HepG2 (cell line): ENCODE measurements around the gene POLH. TPM values are rescaled to one million over a fixed set of nuclear protein-coding genes. Genes with fewer than 3 reads are reported as not detected.

Source experiments
- ARID4A ChIP-seq: sonication (generic); formaldehyde crosslinking; IDR thresholded peaks from 2 replicates; pipeline ENCODE4 v1.5.0; 2020; ENCODE audit warnings: mild to moderate bottlenecking, missing genetic modification reagents, borderline replicate concordance
- DNMT3B ChIP-seq: conservative IDR thresholded peaks from 2 replicates; pipeline ENCODE4 v1.6.1; 2016; ENCODE audit warnings: missing biosample characterization, control low read depth
- GATA4 ChIP-seq: sonication (generic); IDR thresholded peaks from 2 replicates; pipeline ENCODE4 v1.6.1; 2016; ENCODE audit warnings: antibody characterized with exemption, low read depth, borderline replicate concordance
- GATAD2A ChIP-seq: IDR thresholded peaks from 2 replicates; pipeline ENCODE4 v1.6.1; 2016
- HINFP ChIP-seq: sonication (generic); formaldehyde crosslinking; IDR thresholded peaks from 2 replicates; pipeline ENCODE4 v1.4.0; 2020; ENCODE audit warnings: low read depth, mild to moderate bottlenecking, missing genetic modification reagents
- MAFK ChIP-seq, 2 experiments: IDR thresholded peaks in 1 of 2; conservative IDR thresholded peaks in 1 of 2; 2 replicates each; pipeline ENCODE4 v1.6.1; 2011; ENCODE audit warnings: improper control_type of control experiment in 2 of 2, low read length in 2 of 2
- NFYC ChIP-seq: IDR thresholded peaks from 2 replicates; pipeline ENCODE4 v1.6.1; 2016; ENCODE audit warnings: missing genetic modification reagents, missing compliant biosample characterization
- NR2F1 ChIP-seq, 2 experiments: fragments of 450-650 bp in 1 of 2; formaldehyde crosslinking in 1 of 2; IDR thresholded peaks; 2 replicates each; pipeline versions ENCODE4 v1.5.0 to v1.6.1; 2016 to 2020; ENCODE audit warnings: mild to moderate bottlenecking in 1 of 2, missing compliant biosample characterization in 1 of 2, missing genetic modification reagents in 1 of 2, moderate library complexity in 1 of 2
- NR2F2 ChIP-seq: IDR thresholded peaks from 2 replicates; pipeline ENCODE4 v1.6.1; 2012; ENCODE audit warnings: low read depth, inconsistent platforms, borderline replicate concordance
- PLRG1 ChIP-seq: fragments of 450-650 bp; conservative IDR thresholded peaks from 2 replicates; pipeline ENCODE4 v1.6.1; 2016
- RAD21 ChIP-seq: fragments of 450-650 bp; formaldehyde crosslinking; IDR thresholded peaks from 2 replicates; pipeline ENCODE4 v1.5.0; 2020; ENCODE audit warnings: mild to moderate bottlenecking
- RBM22 ChIP-seq: fragments of 200-400 bp; formaldehyde crosslinking; optimal IDR thresholded peaks from 2 replicates; pipeline ENCODE3; 2017; ENCODE audit warnings: mild to moderate bottlenecking, low read length, moderate library complexity
- SIN3A ChIP-seq: IDR thresholded peaks from 2 replicates; pipeline ENCODE4 v1.6.1; 2011; ENCODE audit warnings: low read depth, mild to moderate bottlenecking, control low read depth, low read length, borderline replicate concordance
- TARDBP ChIP-seq: sonication (generic); formaldehyde crosslinking; IDR thresholded peaks from 2 replicates; pipeline ENCODE4 v1.8.0; 2022; ENCODE audit warnings: mild to moderate bottlenecking, missing genetic modification reagents
- TBP ChIP-seq: sonication (generic); formaldehyde crosslinking; IDR thresholded peaks from 2 replicates; pipeline ENCODE4 v1.5.0; 2020; ENCODE audit warnings: missing genetic modification reagents
- THAP7 ChIP-seq: sonication (generic); formaldehyde crosslinking; IDR thresholded peaks from 2 replicates; pipeline ENCODE4 v1.8.1; 2023; ENCODE audit warnings: mild to moderate bottlenecking, missing genetic modification reagents
- ZNF501 ChIP-seq: sonication (generic); formaldehyde crosslinking; IDR thresholded peaks from 2 replicates; pipeline ENCODE4 v1.5.1; 2020; ENCODE audit warnings: mild to moderate bottlenecking, moderate library complexity, missing genetic modification reagents
- ZNF570 ChIP-seq: sonication (generic); formaldehyde crosslinking; IDR thresholded peaks from 2 replicates; pipeline ENCODE4 v1.4.0; 2020; ENCODE audit warnings: mild to moderate bottlenecking, missing genetic modification reagents, borderline replicate concordance
- ZNF580 ChIP-seq: IDR thresholded peaks from 2 replicates; pipeline ENCODE4 v1.6.1; 2016; ENCODE audit warnings: low read depth, borderline replicate concordance
- ZNF768 ChIP-seq: sonication (generic); formaldehyde crosslinking; IDR thresholded peaks from 2 replicates; pipeline ENCODE4 v1.4.0; 2020; ENCODE audit warnings: missing genetic modification reagents
- ZNF800 ChIP-seq: sonication (generic); formaldehyde crosslinking; IDR thresholded peaks from 2 replicates; pipeline ENCODE4 v1.4.0; 2020; ENCODE audit warnings: missing genetic modification reagents
- polyA plus RNA-seq, 8 experiments: library from polyadenylated mRNA; depleted of rRNA in 3 of 8; stranded (reverse) in 7 of 8; unstranded in 1 of 8; fragments of >200 nt; fragmentation: Illumina TruSeq in 4 of 8; extraction: Trizol in 4 of 8; gene quantifications; 2 replicates each; pipeline versions ENCODE4 v1.2.1 to v1.2.3, GENCODE V29; 2011 to 2016; ENCODE audit warnings: low read depth in 4 of 8, missing spikeins in 1 of 8, mixed read lengths in 1 of 8; ENCODE audit not compliant: insufficient read depth in 1 of 8
- total RNA-seq, 5 experiments: library from RNA; depleted of rRNA; stranded (reverse); fragments of >200 nt; fragmentation: Illumina TruSeq; extraction: Trizol; gene quantifications; 2 replicates each; pipeline ENCODE4 v1.2.3, GENCODE V29; 2016; ENCODE audit warnings: low read depth in 1 of 5

Gene POLH
- total and polyA plus RNA-seq, 2 of the 13 experiments (the other 11 are each of a cell fraction or from before 2014, with no cell fraction given): 11.6 to 25.0 TPM

- TF ChIP-seq ZNF570 (CRISPR knock-in tag): no peak
- peak; percentile 11; the same call in 1 of the 2 replicates for TF ChIP-seq ZNF768 (CRISPR knock-in tag)
- no peak for TF ChIP-seq NR2F2
- no peak for TF ChIP-seq PLRG1
- peak; percentile 53; the same call in 1 of the 2 replicates for TF ChIP-seq DNMT3B
- peak; percentile 51; the same call in 1 of the 2 replicates for TF ChIP-seq TARDBP (CRISPR knock-in tag)
- no peak for TF ChIP-seq NR2F1 (CRISPR knock-in tag; IDR thresholded peaks at IDR 0.05)
- no peak for TF ChIP-seq HINFP
- TF ChIP-seq NFYC: peak; percentile 78
- TF ChIP-seq TBP (CRISPR knock-in tag): peak; percentile 18; the same call in 1 of the 2 replicates
- TF ChIP-seq RAD21 (CRISPR knock-in tag): 0 out of 2 replicates have a peak, but pooled peaks have one; percentile 15
- TF ChIP-seq ZNF501 (CRISPR knock-in tag): peak; percentile 80; the same call in 1 of the 2 replicates
- TF ChIP-seq ZNF800 (CRISPR knock-in tag): peak; percentile 86
- no peak for TF ChIP-seq THAP7
- TF ChIP-seq ARID4A (CRISPR knock-in tag): peak; percentile 64
- no peak for TF ChIP-seq MAFK (conservative IDR thresholded peaks at IDR 0.05 in 1 of 2, IDR thresholded peaks at IDR 0.05 in 1 of 2; ENCODE audit: low read length in 2 of 2)
- peak; percentile 67; the same call in 1 of the 2 replicates for TF ChIP-seq SIN3A
- peak; percentile 54; the same call in 1 of the 2 replicates for TF ChIP-seq GATA4
- TF ChIP-seq RBM22: no peak
- TF ChIP-seq GATAD2A (CRISPR knock-in tag): peak; percentile 74
- peak; percentile 30; the same call in 1 of the 2 replicates for TF ChIP-seq ZNF580 (CRISPR knock-in tag)
These were observed 53.7 kb downstream of the POLH start (continued) for GRCh38 chr6:43629505-43630300.
